Colonic mucosa (tissue), 4 donors: Measurements from ENCODE around the gene ST6GALNAC2. TPM values are rescaled to one million over a fixed set of nuclear protein-coding genes. Genes with fewer than 3 reads are reported as not detected.
"Not testable (repeated sequence)": the region's sequence is repeated elsewhere in the genome, so short reads cannot be mapped to it uniquely, and the experiment has no call there.

Experiments used
- DNase-seq: peaks from one replicate; pipeline ENCODE4 v3.0.0-alpha.2; 2020
- H3K27ac ChIP-seq: fragments of 200-600 bp; one replicate; pipeline ENCODE4 v1.8.0; 2021
- H3K27me3 ChIP-seq: fragments of 200-600 bp; one replicate; pipeline ENCODE4 v1.8.0; 2021
- H3K36me3 ChIP-seq: fragments of 200-600 bp; one replicate; pipeline ENCODE4 v1.8.0; 2021
- H3K4me1 ChIP-seq: fragments of 200-600 bp; one replicate; pipeline ENCODE4 v1.8.0; 2021; ENCODE audit warnings: mild to moderate bottlenecking
- H3K4me3 ChIP-seq: fragments of 200-600 bp; one replicate; pipeline ENCODE4 v1.8.0; 2021
- H3K9ac ChIP-seq, 2 donors: one replicate each; pipeline ENCODE4 v1.7.0; 2013; ENCODE audit warnings: control low read depth in 2 of 2, low read depth in 2 of 2, low read length in 2 of 2
- H3K9me3 ChIP-seq: fragments of 200-600 bp; one replicate; pipeline ENCODE4 v1.8.0; 2021
- intact Hi-C: fragments of 100-400 bp; cut with DNase I; formaldehyde crosslinking; loops from one replicate; pipeline ENCODE4 v1.14.1; 2022
- total RNA-seq, 2 donors: library from RNA; stranded (reverse); fragmentation: NEBNext Ultra II Directional in 1 of 2; extraction: Animal tissue kit (Norgen Biotek cat#: 25700) in 1 of 2; gene quantifications; one replicate each; pipeline ENCODE4 v1.2.1, GENCODE V29; 2021
- TF ChIP-seq, protein P1 (sequence below): fragments of 200-600 bp; IDR thresholded peaks from one replicate; pipeline ENCODE4 v1.8.0; 2022; ENCODE audit warnings: antibody characterized with exemption, mild to moderate bottlenecking
- donor health status: healthy.
- donor health status: DM: no; HTN: no; CAD: no.
- donor health status: DM: no; HTN: no; CAD: no.

ST6GALNAC2 gene
- total RNA-seq, 2 donors from 2014 or later, result 3.8 to 6.3 TPM

DNA sequence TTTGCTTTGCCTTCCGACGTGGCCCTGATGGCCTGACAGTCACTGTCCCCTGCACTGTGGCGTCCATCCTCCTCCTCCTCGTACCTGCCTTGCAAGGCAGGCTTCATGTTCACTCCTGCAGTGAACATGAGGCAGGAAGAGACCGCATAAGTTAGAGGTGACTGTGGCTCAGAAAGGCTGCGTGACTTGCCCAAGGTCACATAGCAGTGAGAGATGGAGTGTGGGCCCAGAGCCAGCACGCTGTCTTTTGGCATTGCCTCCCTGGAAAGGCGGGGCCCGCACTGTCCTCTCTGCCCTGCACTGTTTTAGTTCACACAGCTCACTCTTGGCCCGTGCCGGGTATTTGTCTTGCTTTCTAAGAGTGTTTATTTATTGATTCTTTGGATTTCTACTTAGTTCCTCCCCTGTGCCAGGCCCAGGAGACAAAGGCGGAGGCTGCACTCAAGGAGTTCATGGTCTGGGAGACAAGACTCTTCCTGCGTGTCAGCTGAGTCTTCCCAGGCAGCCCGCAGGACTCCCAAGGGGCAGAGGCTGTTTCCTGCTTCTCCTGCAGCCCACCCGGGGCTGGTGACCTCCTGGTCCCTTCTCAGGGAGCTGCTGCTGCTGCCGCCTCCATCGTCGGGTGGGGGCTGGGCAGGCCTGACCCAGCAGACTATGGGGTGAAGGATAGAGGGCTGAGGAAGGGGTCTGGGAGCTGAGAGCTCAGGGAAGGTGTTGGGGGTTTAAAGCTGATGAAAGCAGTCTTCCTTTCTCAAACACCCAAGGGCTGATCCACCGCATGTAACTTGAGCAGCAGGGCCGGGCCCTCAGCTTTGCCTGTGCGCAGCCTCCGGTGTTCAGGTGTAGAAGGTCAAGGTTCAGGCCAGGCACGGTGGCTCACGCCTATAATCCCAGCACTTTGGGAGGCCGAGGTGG is 60.8 kb downstream of the ST6GALNAC2 start:
- Histone ChIP-seq H3K9ac (peak overlapping the region; percentile 24 to 34), H3K36me3 (no peaks in the 10 kb centered on the region), H3K4me1 (peaks cover 23% of the 10 kb centered on the region), H3K9me3 (no peaks in the 10 kb centered on the region), H3K27ac (no peak overlapping the region), H3K27me3 (no peaks in the 10 kb centered on the region), H3K4me3 (no peak overlapping the region)
- DNase-seq, result peak; percentile 69
- TF ChIP-seq, protein P1, sequence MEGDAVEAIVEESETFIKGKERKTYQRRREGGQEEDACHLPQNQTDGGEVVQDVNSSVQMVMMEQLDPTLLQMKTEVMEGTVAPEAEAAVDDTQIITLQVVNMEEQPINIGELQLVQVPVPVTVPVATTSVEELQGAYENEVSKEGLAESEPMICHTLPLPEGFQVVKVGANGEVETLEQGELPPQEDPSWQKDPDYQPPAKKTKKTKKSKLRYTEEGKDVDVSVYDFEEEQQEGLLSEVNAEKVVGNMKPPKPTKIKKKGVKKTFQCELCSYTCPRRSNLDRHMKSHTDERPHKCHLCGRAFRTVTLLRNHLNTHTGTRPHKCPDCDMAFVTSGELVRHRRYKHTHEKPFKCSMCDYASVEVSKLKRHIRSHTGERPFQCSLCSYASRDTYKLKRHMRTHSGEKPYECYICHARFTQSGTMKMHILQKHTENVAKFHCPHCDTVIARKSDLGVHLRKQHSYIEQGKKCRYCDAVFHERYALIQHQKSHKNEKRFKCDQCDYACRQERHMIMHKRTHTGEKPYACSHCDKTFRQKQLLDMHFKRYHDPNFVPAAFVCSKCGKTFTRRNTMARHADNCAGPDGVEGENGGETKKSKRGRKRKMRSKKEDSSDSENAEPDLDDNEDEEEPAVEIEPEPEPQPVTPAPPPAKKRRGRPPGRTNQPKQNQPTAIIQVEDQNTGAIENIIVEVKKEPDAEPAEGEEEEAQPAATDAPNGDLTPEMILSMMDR, result no peak
- intact Hi-C loops, result loop anchor here (5.0 to 10.0 kb wide), 2 partner anchors 97 to 160 kb away; no protein-coding TSS in a partner anchor

DNA sequence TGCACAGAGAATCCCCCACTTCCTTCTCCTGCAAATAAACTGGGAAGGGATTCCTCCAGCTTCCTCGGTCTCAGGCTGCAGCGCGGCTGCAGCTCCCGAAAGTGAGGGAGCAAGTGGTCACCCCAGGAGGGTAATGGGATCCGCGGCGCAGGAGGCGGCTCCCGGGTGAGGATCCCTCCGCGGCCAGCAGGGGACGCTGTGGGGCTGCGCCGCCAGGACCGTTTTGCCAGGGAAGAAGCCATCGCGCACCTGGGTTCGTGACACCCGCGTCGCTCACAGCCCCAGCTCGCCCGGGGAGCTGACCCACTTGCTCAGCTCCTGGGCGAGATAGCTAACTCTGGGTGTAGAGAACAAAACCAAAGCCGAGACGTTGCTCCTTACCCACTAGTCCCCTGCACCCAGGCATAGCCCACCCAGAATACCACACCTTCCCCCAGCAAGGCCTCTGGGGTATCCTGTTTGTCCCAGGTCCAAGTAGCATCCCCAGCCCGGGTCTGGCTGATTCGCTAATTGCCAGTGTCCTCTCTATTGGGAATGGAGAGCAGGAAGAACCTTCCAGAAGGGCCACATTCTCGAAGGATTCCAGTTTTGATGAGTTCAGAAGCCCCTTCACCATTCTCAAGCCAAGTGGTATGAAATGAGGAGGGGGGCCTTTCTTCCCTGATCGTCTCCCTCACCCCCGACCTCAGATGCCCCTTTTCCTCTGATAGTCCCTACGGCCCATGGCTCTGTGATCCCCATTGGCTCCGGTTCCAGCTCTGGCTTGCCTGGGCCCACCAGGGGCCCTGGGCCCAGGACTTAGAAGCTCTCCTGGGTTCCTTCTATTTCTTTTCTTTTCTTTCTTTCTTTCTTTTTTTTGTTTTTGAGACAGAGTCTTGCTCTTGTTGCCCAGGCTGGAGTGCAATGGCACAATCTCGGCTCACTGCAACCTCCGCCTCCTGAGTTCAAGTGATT is 62.3 kb downstream of the ST6GALNAC2 start:
- TF ChIP-seq, protein P1, result peak; percentile 99
- Histone ChIP-seq H3K27ac (no peak overlapping the region), H3K36me3 (no peaks in the 10 kb centered on the region), H3K27me3 (no peaks in the 10 kb centered on the region), H3K9ac (no peak overlapping the region), H3K4me3 (no peak overlapping the region), H3K9me3 (no peaks in the 10 kb centered on the region), H3K4me1 (peaks cover 14% of the 10 kb centered on the region)
- intact Hi-C loops, result loop anchor here (5.0 to 10.0 kb wide), 2 partner anchors 99 to 161 kb away; no protein-coding TSS in a partner anchor
- DNase-seq, result peak; percentile 79

DNA sequence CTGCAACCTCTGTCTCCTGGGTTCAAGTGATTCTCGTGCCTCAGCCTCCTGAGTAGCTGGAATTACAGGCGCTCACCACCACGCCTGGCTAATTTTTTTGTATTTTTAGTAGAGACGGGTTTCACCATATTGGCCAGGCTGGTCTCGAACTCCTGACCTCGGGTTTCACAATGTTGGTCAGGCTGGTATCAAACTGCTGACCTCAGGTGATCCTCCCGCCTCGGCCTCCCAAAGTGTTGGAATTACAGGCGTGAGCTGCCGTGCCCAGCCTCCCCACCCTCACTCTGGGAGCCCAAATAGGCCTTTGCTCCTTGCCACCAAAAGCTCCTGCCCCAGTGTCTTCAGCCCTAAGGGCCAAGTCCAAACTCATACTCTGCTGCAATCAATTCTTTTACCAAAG is 64.0 kb downstream of the ST6GALNAC2 start:
- not testable (repeated sequence) for DNase-seq

DNA sequence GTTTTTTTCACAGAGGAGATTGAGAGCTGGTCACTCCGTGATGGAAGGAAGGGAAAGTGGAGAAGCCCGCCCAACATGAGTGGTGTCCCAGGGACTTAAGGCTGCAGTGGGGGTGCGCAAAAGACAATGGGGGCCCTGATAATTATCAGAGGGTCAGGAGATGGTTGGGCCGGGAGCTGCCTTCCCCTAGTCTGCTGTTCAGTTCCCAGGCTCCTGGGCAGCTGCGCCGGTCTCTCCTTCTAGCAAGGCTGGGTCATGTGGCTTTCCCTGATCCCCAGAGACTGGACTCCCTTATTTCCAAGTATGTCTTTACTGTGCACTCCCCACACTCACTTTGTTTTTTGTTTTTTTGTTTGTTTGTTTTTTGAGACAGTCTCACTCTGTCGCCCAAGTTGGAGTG is 64.4 kb downstream of the ST6GALNAC2 start:
- DNase-seq, result no peak
- peaks cover 14% of the 10 kb centered on the region for H3K4me1 ChIP-seq
- intact Hi-C loops, result loop anchor here (5.0 to 10.0 kb wide), 2 partner anchors 101 to 164 kb away; no protein-coding TSS in a partner anchor
- H3K9me3 ChIP-seq, result no peaks in the 10 kb centered on the region
- H3K36me3 ChIP-seq, result no peaks in the 10 kb centered on the region
- no peak overlapping the region for H3K27ac ChIP-seq
- TF ChIP-seq, protein P1, result no peak
- no peaks in the 10 kb centered on the region for H3K27me3 ChIP-seq
- no peak overlapping the region for H3K9ac ChIP-seq
- no peak overlapping the region for H3K4me3 ChIP-seq

More for the DNA sequence above, 64.0 kb downstream of the ST6GALNAC2 start:
- not testable (repeated sequence) for H3K27ac ChIP-seq, H3K36me3 ChIP-seq, H3K9me3 ChIP-seq, H3K27me3 ChIP-seq, H3K9ac ChIP-seq, H3K4me3 ChIP-seq
- intact Hi-C loops, result loop anchor here (5.0 to 10.0 kb wide), 2 partner anchors 101 to 163 kb away; no protein-coding TSS in a partner anchor
- peaks cover 14% of the 10 kb centered on the region for H3K4me1 ChIP-seq

DNA sequence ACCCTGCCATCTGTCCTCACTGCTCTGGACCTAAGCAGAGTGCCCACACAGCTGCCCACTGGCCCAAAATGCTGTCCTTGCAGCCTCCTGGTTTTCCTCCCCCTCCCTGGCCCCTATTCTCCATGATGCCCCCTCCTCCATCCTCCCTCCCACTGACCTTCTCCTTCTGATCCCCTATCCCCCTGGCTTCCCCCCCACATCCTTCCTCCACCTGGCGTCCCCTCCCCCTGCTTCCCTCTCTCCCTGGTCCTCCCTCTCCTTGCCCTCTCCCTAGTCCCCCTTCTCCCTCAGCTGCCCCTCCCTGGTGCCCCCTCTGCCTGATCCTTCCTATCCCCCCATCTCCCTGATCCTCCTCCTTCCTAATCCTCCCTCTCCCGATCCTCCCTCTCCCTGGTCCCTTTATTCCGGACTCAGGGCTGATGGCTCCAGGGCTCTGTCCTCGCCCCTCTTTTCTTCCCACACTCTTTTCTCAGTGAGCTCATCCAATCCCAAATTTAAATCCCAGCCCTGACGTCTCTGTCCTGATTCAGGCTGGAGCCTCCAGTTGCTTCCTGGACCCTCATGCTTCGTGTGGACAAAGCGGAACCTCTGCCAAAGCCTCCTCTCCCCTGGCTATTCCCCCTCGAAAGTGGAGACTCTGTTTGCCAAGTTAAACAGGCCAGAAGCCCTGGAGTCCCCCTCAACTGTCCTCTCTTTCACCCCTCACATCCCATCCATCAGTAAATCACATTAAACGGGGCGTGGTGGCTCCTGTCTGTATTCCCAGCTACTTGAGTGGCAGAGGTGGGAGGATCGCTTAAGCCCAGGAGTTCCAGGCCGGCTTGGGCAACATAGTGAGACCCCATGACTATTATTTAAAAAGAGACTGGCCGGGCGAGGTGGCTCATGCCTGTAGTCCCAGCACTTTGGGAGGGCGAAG is 66.4 kb downstream of the ST6GALNAC2 start:
- no peak overlapping the region for H3K9ac ChIP-seq
- intact Hi-C loops, result no loop called here

More for the DNA sequence above, 66.4 kb downstream of the ST6GALNAC2 start:
- Histone ChIP-seq H3K9me3 (no peaks in the 10 kb centered on the region), H3K4me1 (peaks cover 6% of the 10 kb centered on the region), H3K4me3 (no peak overlapping the region), H3K36me3 (no peaks in the 10 kb centered on the region), H3K27me3 (no peaks in the 10 kb centered on the region), H3K27ac (no peak overlapping the region)
- no peak for DNase-seq
- TF ChIP-seq, protein P1, result no peak
